Stimulated activated CD8-positive, alpha-beta memory T cell treated with anti-CD3 and anti-CD28 coated beads, Interleukin-15, amount 100 ng/mL, for 24 hours (primary cell): Measurements from ENCODE around the gene CAMK2G.
A peak's percentile ranks its signal among the peaks of the same experiment; 100 is the strongest.
"Not testable (repeated sequence)": the region's sequence is repeated elsewhere in the genome, so short reads cannot be mapped to it uniquely, and the experiment has no call there.

Source experiments
- DNase-seq: peaks from one replicate; pipeline ENCODE4 v3.0.0-alpha.2; 2020; ENCODE audit warnings: low read depth

Gene CAMK2G

DNA sequence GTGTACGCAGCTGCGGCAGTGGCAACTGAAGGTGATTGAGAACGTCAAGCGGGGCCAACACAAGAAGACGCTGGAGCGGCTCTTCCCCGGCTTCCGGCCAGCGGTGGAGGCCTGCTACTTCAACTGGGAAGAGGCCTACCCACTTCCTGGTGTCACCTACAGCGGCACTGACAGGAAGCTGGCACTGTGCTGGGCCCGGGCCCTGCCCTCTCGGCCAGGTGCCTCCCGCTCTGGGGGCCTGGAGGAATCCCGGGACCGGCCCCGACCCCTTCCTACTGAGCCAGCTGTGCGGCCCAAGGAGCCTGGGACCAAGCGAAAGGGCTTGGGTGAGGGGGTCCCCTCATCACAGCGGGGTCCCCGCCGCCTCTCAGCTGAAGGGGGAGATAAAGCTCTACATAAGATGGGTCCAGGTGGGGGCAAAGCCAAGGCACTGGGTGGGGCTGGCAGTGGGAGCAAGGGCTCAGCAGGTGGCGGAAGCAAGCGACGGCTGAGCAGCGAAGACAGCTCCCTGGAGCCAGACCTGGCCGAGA lies 82.4 kb downstream of the CAMK2G start:
- DNase-seq: no peak

- DNase-seq: no peak
These were observed 83.3 kb downstream of the CAMK2G start for GRCh38 chr10:73790886-73791625.

- no peak for DNase-seq
These were observed 84.7 kb downstream of the CAMK2G start for GRCh38 chr10:73789659-73790055.

GRCh38 chr10:73788864-73789658 lies 85.3 kb downstream of the CAMK2G start:
- DNase-seq: no peak

- DNase-seq: not testable (repeated sequence)
These were observed 87.1 kb downstream of the CAMK2G start for GRCh38 chr10:73787031-73787800.

GRCh38 chr10:73786512-73786885 lies 87.9 kb downstream of the CAMK2G start:
- no peak for DNase-seq

DNA sequence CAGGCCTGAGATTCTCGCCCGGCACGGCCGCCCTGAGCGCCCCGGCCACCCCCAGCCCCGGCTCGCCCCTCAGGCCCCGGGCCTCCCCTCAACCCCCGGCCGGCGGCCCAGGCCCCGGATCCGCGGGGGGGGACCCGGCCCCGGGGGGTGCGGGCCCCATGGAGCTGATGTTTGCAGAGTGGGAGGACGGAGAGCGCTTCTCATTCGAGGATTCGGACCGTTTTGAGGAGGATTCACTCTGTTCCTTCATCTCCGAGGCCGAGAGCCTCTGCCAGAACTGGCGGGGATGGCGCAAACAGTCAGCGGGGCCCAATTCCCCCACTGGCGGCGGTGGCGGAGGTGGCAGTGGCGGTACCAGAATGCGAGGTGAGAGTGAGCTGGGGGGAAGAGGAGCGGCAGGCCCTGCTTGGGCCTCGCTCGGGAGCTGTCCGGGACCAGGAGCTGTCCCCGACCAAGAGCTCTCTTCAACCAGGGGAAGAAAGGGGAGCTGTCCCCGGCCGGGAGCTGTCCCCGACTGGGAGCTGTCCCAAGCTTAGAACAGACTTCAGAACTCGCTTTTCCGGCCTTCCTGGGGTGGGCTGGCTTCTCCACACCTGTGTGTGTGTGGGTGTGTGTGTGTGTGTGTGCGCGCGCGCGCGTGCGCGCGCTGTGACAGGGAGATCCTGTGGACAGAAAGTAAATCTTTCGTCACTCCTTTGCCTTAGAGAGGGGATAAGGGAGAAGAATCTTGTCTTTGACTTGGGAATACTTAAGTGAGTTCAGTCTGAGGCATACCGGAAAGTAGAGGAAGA lies 88.4 kb downstream of the CAMK2G start:
- DNase-seq: no peak

- peak; percentile 69 for DNase-seq
These were observed 89.1 kb downstream of the CAMK2G start, which contains the start of gene ZSWIM8 for GRCh38 chr10:73785211-73785720. Gene ZSWIM8 (plus strand): TSS chr10:73785606. CDS start chr10:73785879, 273 bp downstream.

GRCh38 chr10:73782749-73783085 lies 91.6 kb downstream of the CAMK2G start:
- DNase-seq: no peak

DNA sequence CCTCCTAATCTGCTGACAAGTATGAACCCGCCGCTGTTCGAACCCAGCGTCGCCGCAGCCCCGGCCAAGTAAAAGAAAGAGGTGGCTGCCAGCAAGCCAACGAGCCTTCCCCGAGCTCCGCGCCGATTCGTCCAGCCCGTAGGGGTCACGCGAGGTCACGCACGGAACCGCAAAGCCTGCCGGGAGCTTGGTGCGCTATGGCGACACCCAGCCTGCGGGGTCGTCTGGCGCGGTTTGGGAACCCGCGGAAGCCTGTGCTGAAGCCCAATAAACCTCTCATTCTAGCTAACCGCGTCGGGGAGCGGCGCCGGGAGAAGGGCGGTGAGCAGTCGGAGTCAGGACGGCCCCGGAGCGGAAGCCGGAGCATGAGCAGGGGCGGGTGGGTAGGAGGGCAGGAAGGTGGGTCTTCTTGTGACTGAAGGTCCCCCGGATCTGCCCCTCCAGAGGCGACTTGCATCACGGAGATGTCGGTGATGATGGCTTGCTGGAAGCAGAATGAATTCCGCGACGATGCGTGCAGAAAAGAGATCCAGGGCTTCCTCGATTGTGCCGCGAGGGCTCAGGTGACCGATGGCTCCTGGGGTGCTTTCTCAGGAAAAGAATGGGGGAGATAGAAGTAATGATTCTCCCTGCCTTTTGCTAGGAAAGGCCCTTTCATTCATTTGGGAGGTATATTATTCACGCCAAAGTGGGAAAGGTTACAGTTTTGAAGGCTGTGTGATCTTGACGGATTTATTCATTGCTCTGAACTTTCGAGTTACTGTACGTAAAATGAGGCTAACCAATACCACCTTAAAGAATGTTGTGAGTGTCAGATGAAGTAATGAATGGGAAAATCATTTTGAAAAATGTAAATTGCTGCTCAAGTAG lies 92.2 kb downstream of the CAMK2G start, which contains the start of gene CHCHD1:
Gene CHCHD1 (plus strand): TSS at position 170 of the 870 bp plus-strand sequence. CDS start 28 bp downstream, at position 198.
- DNase-seq: peak; percentile 86

GRCh38 chr10:73781548-73781878 lies 92.8 kb downstream of the CAMK2G start:
- DNase-seq: no peak

- DNase-seq: no peak
These were observed 93.4 kb downstream of the CAMK2G start for GRCh38 chr10:73780966-73781365.

DNA sequence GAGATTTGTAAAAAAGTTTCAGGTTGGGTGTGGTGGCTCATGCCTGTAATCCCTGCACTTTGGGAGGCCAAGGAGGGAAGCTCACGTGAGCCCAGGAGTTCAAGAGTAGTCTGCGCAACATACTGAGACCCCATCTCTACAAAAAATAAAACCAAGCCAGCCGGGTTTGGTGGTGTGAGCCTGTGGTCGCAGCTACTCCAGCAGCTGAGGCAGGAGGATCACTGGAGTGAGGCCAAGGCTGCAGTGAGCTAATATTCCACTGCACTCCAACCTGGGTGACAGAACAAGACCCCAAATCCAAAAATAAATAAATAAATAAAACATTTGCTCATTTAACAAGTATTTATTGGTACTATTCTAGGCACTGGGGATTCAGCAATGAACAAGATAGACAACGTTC lies 94.1 kb downstream of the CAMK2G start:
- DNase-seq: no peak

DNA sequence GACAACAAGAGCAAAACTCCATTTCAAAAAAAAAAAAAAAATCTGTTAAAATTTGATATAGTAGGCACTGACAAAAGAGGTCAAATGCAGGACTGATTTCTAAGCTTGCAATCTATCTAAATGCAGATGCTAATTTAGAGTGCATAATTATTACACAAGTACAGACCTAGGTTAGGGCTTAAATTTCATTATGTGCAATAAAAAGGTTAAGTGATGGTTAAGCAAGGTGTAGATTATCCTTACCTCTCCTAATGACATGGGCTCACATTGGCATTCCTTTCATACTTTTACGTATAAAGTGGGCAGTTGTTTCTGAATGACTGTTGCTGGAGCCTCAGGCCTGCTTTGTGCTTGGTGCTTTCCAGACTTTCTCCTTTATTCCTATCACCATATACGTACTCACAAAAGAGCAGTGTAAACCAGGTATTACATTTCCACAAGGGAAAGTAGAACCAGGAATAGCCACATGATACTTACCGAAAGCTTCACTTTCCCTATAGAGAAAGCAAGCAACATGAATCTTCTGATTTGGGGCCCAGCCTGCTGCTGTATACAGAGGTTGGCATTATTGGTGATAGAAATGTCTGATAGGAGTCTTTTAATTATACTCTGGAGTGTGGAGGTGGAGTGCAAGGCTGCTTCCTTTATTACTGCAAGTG lies 94.7 kb downstream of the CAMK2G start:
- no peak for DNase-seq

DNA sequence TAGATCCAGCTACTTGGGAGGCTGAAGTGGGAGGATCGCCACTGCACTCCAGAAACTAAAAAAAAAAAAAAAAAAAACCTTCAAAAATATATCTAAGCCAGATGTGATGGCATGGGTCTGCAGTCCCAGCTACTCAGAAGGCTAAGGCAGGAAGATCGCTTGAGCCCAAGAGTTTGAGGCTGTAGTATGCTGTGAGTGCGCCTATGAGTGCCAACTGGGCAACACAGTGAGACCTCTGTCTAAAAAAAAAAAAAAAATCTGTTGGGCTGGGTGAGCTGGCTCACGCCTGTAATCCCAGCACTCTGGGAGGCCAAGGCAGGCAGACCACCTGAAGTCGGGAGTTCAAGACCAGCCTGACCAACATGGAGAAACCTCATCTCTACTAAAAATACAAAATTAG lies 95.3 kb downstream of the CAMK2G start:
- DNase-seq: no peak

GRCh38 chr10:73774637-73775036 lies 99.7 kb downstream of the CAMK2G start:
- DNase-seq: no peak

DNA sequence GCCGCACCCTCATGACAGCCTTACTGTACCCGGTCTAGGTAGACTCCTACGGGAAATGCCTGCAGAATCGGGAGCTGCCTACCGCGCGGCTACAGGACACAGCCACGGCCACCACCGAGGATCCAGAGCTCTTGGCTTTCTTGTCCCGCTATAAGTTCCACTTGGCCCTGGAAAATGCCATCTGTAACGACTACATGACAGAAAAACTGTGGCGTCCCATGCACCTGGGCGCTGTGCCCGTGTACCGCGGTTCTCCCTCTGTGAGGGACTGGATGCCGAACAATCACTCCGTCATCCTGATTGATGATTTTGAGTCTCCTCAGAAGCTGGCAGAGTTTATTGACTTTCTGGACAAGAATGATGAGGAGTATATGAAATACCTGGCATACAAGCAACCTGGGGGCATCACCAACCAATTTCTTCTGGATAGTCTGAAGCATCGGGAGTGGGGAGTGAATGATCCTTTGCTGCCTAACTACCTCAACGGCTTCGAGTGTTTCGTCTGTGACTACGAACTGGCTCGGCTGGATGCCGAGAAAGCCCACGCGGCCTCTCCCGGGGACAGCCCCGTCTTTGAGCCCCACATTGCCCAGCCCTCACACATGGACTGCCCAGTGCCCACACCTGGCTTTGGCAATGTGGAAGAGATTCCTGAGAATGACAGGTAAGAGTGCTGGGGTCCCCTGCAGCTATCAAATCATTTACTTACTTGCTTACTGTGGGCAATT lies 101.0 kb downstream of the CAMK2G start:
- DNase-seq: no peak

DNA sequence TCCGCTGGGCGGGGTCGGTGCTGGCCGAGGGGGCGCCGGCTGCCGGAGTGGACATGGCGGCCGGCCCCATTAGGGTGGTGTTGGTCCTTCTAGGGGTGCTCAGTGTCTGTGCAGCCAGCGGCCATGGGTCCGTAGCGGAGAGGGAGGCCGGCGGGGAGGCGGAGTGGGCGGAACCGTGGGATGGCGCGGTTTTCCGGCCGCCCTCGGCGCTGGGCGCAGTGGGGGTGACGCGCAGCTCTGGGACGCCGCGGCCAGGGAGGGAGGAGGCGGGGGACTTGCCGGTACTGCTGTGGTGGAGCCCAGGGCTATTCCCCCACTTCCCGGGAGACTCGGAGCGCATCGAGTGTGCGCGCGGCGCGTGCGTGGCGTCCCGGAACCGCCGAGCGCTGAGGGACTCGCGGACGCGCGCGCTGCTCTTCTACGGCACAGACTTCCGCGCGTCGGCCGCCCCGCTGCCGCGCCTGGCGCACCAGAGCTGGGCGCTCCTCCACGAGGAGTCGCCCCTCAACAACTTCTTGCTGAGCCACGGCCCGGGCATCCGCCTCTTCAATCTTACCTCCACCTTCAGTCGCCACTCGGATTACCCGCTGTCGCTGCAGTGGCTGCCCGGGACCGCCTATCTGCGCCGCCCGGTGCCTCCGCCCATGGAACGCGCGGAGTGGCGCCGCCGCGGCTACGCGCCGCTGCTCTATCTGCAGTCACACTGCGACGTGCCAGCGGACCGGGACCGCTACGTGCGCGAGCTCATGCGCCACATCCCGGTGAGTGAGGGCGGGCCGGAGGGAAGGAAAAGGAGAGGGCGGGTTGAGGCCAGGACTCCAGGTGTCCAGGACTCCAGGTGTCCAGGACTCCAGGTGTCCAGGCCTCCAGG lies 101.8 kb downstream of the CAMK2G start:
- peak; percentile 48 for DNase-seq
